Endodermal cell (in vitro differentiated cells): ENCODE data around the gene RALGPS1. TPM values are rescaled to one million over a fixed set of nuclear protein-coding genes. Genes with fewer than 3 reads are reported as not detected.

Experiments
- DNase-seq: peaks from one replicate; pipeline ENCODE4 v3.0.0-alpha.2; 2017
- H3K27ac ChIP-seq: 2 replicates; pipeline ENCODE4 v1.5.1; 2013; ENCODE audit warnings: mild to moderate bottlenecking, low read depth, low read length, moderate library complexity
- H3K27me3 ChIP-seq: 2 replicates; pipeline ENCODE4 v1.6.1; 2013; ENCODE audit warnings: mild to moderate bottlenecking, low read length, moderate library complexity; ENCODE audit not compliant: insufficient read depth, control insufficient read depth, poor library complexity, severe bottlenecking
- H3K36me3 ChIP-seq: 2 replicates; pipeline ENCODE4 v1.7.0; 2013; ENCODE audit warnings: mild to moderate bottlenecking, low read length, moderate library complexity; ENCODE audit not compliant: control insufficient read depth, insufficient read depth
- H3K4me1 ChIP-seq: one replicate; pipeline ENCODE4 v1.7.0; 2013; ENCODE audit warnings: low read length; ENCODE audit not compliant: control insufficient read depth, insufficient read depth
- H3K4me3 ChIP-seq: 2 replicates; pipeline ENCODE4 v1.5.1; 2013; ENCODE audit warnings: mild to moderate bottlenecking, low read length, moderate library complexity
- H3K9ac ChIP-seq: 2 replicates; pipeline ENCODE4 v1.6.1; 2013; ENCODE audit warnings: mild to moderate bottlenecking, low read length, moderate library complexity; ENCODE audit not compliant: poor library complexity, severe bottlenecking; ENCODE audit errors: extremely low read depth
- H3K9me3 ChIP-seq: 2 replicates; pipeline ENCODE4 v1.6.1; 2013; ENCODE audit warnings: mild to moderate bottlenecking, low read length, moderate library complexity; ENCODE audit not compliant: control insufficient read depth
- H3K27ac Mint-ChIP-seq: 2 replicates; pipeline ENCODE4 v1.8.0; 2020; ENCODE audit warnings: mixed read lengths
- H3K27me3 Mint-ChIP-seq: 2 replicates; pipeline ENCODE4 v1.8.0; 2021; ENCODE audit warnings: mild to moderate bottlenecking, mixed read lengths; ENCODE audit not compliant: insufficient read depth
- H3K36me3 Mint-ChIP-seq: 2 replicates; pipeline ENCODE4 v1.8.0; 2020; ENCODE audit warnings: low read depth, mixed read lengths
- H3K4me1 Mint-ChIP-seq: 2 replicates; pipeline ENCODE4 v1.8.0; 2020; ENCODE audit warnings: mixed read lengths
- H3K4me3 Mint-ChIP-seq: 2 replicates; pipeline ENCODE4 v1.8.0; 2020; ENCODE audit warnings: mild to moderate bottlenecking, moderate library complexity, mixed read lengths
- H3K9me3 Mint-ChIP-seq: 2 replicates; pipeline ENCODE4 v1.8.0; 2020; ENCODE audit warnings: mild to moderate bottlenecking, mixed read lengths
- CTCF ChIP-seq: fragments of 200-600 bp; sonication (generic); conservative IDR thresholded peaks from 2 replicates; pipeline ENCODE4 v1.5.0; 2021; ENCODE audit warnings: antibody characterized with exemption, mild to moderate bottlenecking
- WGBS, 2 experiments: methylation state at CpG; one replicate each; pipeline versions ENCODE4 v1.1.5 to v1.1.7; 2013; ENCODE audit warnings: missing lambda C conversion rate in 2 of 2, mixed read lengths in 1 of 2; ENCODE audit not compliant: insufficient coverage in 1 of 2, insufficient read length in 1 of 2; 5-methylcytosine and 5-hydroxymethylcytosine counted together
- total RNA-seq, 2 donors: library from RNA; stranded (reverse); fragmentation: NEBNext Ultra II Directional in 1 of 2; extraction: Animal tissue kit (Norgen Biotek cat#: 25700) in 1 of 2; gene quantifications; 2 replicates in 1 of 2; 3 replicates in 1 of 2; pipeline ENCODE4 v1.2.1, GENCODE V29; 2021

RALGPS1 gene
- total RNA-seq, 2 donors from 2014 or later = 23.3 to 25.0 TPM

- 97 to 100% methylated on average over 1 to 3 of the region's 3 CpGs for WGBS, 2 experiments
- no peak overlapping the region for H3K27ac Mint-ChIP-seq
- no peak overlapping the region for H3K27ac ChIP-seq
These were observed 135.6 kb downstream of the RALGPS1 start for GRCh38 chr9:127050152-127050551.

DNA sequence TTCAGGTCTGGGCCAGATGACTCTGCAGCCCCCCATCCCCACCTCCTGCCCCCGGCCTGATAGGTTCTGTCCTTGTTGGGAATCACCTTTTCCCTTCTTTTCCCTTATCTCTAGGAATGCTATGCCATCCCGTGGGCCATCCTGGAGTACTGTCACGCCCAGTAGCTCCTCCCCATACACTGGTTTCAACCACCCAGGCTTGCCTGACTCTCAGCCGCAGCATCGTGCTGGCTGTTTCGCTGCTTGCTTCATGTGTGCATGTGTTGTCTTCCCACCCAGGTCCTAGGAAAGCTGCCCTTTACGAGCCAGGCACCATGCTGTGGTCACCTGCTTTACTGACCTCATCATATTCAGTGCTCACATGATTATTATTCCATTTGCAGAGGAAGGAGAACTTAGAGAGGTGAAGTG lies 136.0 kb downstream of the RALGPS1 start:
- H3K4me1 ChIP-seq = no peaks in the 10 kb centered on the region
- Mint-ChIP-seq H3K36me3 (no peaks in the 10 kb centered on the region), H3K4me1 (no peaks in the 10 kb centered on the region), H3K9me3 (no peaks in the 10 kb centered on the region), H3K27ac (no peak overlapping the region), H3K27me3 (no peaks in the 10 kb centered on the region), H3K4me3 (no peak overlapping the region)
- no peak overlapping the region for H3K27ac ChIP-seq
- no peak for TF ChIP-seq CTCF
- H3K27me3 ChIP-seq = no peaks in the 10 kb centered on the region
- no peaks in the 10 kb centered on the region for H3K9me3 ChIP-seq
- DNase-seq = peak; percentile 37
- 89 to 90% methylated on average over 6 to 7 of the region's 7 CpGs for WGBS, 2 experiments
- H3K9ac ChIP-seq = no peak overlapping the region
- no peak overlapping the region for H3K4me3 ChIP-seq
- H3K36me3 ChIP-seq = no peaks in the 10 kb centered on the region

More at GRCh38 chr9:127050152-127050551, 135.6 kb downstream of the RALGPS1 start:
- Histone ChIP-seq H3K27me3 (no peaks in the 10 kb centered on the region), H3K9me3 (no peaks in the 10 kb centered on the region), H3K4me1 (no peaks in the 10 kb centered on the region), H3K9ac (no peak overlapping the region), H3K36me3 (no peaks in the 10 kb centered on the region), H3K4me3 (no peak overlapping the region)
- no peaks in the 10 kb centered on the region for H3K4me1 Mint-ChIP-seq
- no peaks in the 10 kb centered on the region for H3K36me3 Mint-ChIP-seq
- H3K9me3 Mint-ChIP-seq = no peaks in the 10 kb centered on the region
- no peak for TF ChIP-seq CTCF
- H3K4me3 Mint-ChIP-seq = no peak overlapping the region
- DNase-seq = peak; percentile 26
- H3K27me3 Mint-ChIP-seq = no peaks in the 10 kb centered on the region

- Mint-ChIP-seq H3K36me3 (no peaks in the 10 kb centered on the region), H3K9me3 (no peaks in the 10 kb centered on the region), H3K27me3 (no peaks in the 10 kb centered on the region), H3K27ac (no peak overlapping the region), H3K4me3 (no peak overlapping the region), H3K4me1 (no peaks in the 10 kb centered on the region)
- 90 to 94% methylated on average over 7 to 8 of the region's 8 CpGs for WGBS, 2 experiments
- no peaks in the 10 kb centered on the region for H3K4me1 ChIP-seq
- H3K36me3 ChIP-seq = no peaks in the 10 kb centered on the region
- H3K9me3 ChIP-seq = no peaks in the 10 kb centered on the region
- H3K27me3 ChIP-seq = no peaks in the 10 kb centered on the region
- H3K4me3 ChIP-seq = no peak overlapping the region
- H3K9ac ChIP-seq = no peak overlapping the region
- no peak for TF ChIP-seq CTCF
- DNase-seq = peak; percentile 29
- H3K27ac ChIP-seq = no peak overlapping the region
These were observed 137.5 kb downstream of the RALGPS1 start for GRCh38 chr9:127051881-127052595.
